HG03354 (cell line): ENCODE measurements around the gene ANKMY1.
A peak's percentile ranks its signal among the peaks of the same experiment; 100 is the strongest.

Source experiments
- ATAC-seq: cut with Tn5 transposase; IDR thresholded peaks from one replicate; pipeline ENCODE4 v1.9.1; 2021; ENCODE audit warnings: mild to moderate bottlenecking; ENCODE audit not compliant: unreplicated experiment, poor library complexity, severe bottlenecking

ANKMY1 gene

GRCh38 chr2:240441993-240442411 lies 115.8 kb downstream of the ANKMY1 start:
- ATAC-seq, result no peak

- ATAC-seq, result no peak
These were observed 116.3 kb downstream of the ANKMY1 start for GRCh38 chr2:240441326-240441992.

- no peak for ATAC-seq
These were observed 117.0 kb downstream of the ANKMY1 start for GRCh38 chr2:240440704-240441320.

DNA sequence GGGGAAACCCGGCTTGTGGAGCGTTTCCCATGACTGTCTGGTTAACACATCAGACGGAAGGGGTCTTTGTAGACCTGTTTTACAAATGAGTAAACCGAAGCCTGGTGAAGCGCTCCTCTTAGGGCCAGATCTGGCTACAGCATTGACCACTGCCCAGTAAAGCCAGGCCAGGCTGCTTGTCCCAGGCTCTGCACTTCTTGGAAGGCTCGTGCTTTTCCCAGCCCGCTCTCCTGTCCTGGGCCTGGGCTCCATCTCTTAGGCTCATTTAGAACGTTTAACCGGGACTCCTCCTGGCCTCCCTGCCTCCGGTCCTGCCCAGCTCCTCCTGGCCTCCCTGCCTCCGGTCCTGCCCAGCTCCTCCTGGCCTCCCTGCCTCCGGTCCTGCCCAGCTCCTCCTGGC lies 117.5 kb downstream of the ANKMY1 start:
- ATAC-seq, result no peak

DNA sequence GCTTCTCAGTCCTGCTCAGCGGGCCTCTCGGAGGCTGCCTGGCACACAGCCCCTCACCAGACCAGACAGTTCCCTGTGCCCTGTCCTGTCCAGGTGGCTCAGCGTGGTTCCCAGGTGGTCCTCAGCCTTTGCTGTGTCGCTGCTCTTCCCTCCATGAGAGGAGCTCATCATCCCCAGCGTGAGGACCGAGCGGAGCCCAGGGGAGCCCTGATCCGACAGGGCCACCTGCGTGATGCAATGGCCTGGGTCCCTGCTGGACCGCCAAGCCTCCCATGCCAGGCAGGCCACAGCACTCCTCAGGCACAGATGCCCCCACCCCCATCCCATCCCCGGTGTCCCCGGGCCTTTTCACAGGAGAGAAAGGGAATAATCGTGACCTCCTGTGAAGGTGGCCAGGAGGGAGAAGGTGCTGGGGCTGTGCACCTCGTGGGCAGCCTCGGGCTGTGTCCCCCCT lies 118.1 kb downstream of the ANKMY1 start:
- no peak for ATAC-seq

DNA sequence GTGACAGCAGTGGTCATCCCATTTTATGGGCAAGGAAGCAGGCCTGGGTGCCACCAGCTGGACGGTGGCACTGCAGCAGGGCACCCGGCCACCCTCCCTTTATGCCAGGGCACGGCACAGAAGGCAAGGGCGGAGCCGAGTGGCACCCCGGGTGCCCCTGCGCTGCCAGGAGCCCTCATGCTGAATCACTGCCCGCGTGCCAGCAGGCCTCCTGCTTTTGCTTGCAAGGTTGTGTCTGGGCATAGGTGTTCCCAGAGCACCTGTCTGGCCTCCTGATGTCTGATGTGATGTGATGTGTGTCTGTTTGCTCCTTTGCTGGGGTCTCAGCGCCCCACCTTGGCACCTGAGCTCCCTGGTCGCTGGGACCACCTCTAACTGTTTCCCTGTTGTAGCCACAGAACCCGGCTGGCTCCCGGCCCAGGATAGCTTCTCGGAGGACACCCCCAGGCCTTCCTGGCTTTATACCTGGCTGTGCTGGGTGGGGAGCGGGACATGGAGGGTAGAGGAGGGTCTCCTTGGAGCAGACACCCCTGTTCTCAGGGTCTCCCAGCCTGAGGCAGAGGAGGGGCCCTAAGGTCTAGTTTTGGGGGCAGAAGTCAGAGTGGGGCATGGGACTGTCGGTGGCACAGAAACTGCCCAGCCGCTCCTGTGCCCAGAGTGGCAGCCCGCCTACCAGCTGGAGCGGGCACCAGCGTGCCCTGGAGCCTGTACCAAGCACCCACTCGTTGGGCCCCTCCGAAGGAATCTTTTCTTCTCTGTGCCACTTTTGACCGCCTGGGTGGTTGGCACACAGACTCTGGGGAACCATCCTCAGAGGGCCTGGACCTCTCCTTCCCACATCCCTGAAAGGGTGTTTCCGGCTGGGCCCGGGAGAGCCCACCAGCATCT lies 118.7 kb downstream of the ANKMY1 start:
- no peak for ATAC-seq

GRCh38 chr2:240437861-240438809 lies 119.7 kb downstream of the ANKMY1 start:
- ATAC-seq, result no peak

DNA sequence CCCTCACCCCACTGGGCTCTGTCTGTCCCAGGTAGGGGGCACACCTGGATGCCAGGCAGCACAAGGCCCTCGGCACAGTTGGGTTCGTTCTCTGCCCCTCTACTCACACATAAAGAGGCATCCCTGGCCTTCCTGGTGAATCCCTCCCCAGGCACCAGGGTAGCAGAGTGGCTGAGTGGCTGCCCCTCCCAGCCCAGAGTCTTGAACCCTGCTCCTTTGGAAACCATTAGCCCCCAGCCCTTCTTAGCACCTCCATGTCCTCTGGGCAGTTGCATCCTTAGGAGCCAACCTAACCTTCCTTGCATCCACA lies 120.3 kb downstream of the ANKMY1 start:
- ATAC-seq, result no peak

DNA sequence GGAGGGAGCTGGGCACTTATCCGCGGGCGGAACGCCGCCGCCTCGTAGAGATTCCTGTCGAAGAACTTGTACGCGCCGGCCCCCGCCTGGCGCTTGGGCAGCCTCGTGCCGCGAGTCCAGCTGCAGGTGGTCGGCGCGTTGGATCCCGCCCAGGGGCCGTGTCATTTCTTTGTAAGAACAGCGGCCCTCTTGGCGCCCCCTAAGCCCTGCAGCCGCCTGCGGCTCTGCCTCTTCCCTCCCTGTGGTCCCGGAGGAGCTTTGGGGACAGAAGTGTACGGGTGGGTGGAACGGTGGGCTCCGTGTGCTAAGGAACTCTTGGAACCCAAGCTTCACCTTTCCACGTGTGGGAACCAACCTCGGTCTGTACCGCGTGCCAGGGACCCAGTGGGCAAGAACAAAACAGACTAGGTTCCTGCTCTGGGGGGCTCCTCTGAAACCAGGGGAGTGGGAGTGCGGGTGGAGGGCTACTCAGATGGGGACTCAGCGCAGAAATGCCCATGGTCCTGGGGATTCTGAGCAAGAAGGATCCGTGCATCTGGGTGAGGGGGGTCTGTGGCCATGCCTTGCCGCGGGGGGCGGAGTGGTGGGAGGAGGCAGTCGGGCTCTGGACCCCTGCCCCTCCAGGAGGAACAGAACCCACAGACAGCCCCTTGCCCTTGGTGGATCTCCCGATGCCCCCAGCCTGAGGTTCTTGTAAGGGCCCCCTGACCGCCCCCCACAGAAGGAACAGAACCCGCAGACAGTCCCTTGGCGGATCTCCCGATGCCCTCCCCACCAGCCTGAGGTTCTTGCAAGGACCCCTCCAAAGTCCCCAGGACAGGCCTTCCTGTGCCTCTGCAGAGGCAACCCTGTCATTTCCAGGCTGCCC lies 120.9 kb downstream of the ANKMY1 start:
- ATAC-seq, result no peak

- ATAC-seq, result peak; percentile 26
These were observed 121.7 kb downstream of the ANKMY1 start for GRCh38 chr2:240435948-240436682.

GRCh38 chr2:240435457-240435947 lies 122.3 kb downstream of the ANKMY1 start, which contains the start of gene GPC1:
Gene GPC1 (plus strand): TSS chr2:240435663. CDS start chr2:240435919, 256 bp downstream.
- ATAC-seq, result peak; percentile 50

GRCh38 chr2:240434728-240435456 lies 122.9 kb downstream of the ANKMY1 start:
- peak; percentile 71 for ATAC-seq

DNA sequence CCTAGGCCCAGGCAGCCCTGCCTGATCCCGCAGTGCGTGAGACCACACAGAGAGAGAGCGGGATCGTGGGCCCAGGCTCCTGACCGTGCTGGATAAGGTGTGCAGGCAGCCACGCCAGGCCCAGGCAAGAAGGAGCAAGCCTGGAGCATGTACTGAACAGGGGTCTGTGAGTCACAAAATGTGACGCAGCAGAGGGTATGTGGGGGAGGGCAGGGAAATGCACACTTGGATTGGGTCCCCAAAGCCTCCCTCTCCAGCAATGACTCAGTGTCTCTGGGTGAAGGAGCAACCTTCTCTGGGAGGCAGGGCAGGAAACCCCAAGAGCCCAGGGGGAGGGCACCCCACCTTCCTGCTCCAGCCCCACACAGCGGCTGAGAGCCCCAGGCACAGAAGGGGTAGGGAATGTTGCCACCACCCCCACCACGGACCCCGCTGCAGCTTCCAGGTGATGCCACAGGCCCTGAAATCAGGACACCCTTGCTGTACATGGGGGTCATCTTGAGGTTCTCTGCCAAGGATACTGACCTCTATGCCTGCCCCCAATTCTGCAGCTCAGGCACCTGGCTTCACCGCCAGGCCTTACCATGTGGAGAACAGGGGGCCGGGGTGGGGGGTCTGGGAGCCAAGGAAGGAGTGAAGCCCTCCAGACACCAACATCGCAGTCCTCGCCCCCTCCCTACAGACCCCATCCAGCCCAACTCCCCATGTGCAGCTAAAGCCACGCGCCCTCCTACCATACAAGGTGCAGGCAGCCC lies 123.6 kb downstream of the ANKMY1 start:
- ATAC-seq, result no peak

GRCh38 chr2:240432820-240433801 lies 124.7 kb downstream of the ANKMY1 start:
- no peak for ATAC-seq

- no peak for ATAC-seq
These were observed 125.4 kb downstream of the ANKMY1 start for GRCh38 chr2:240432430-240432819.
